HG02970 (cell line): ENCODE measurements around the gene FOXR1.
"Not testable (repeated sequence)": the region's sequence is repeated elsewhere in the genome, so short reads cannot be mapped to it uniquely, and the experiment has no call there.

Experiments used
- ATAC-seq: cut with Tn5 transposase; IDR thresholded peaks from one replicate; pipeline ENCODE4 v1.9.1; 2021; ENCODE audit warnings: mild to moderate bottlenecking, moderate library complexity, moderate number of reproducible peaks; ENCODE audit not compliant: unreplicated experiment, low FRiP score

The FOXR1 gene

DNA sequence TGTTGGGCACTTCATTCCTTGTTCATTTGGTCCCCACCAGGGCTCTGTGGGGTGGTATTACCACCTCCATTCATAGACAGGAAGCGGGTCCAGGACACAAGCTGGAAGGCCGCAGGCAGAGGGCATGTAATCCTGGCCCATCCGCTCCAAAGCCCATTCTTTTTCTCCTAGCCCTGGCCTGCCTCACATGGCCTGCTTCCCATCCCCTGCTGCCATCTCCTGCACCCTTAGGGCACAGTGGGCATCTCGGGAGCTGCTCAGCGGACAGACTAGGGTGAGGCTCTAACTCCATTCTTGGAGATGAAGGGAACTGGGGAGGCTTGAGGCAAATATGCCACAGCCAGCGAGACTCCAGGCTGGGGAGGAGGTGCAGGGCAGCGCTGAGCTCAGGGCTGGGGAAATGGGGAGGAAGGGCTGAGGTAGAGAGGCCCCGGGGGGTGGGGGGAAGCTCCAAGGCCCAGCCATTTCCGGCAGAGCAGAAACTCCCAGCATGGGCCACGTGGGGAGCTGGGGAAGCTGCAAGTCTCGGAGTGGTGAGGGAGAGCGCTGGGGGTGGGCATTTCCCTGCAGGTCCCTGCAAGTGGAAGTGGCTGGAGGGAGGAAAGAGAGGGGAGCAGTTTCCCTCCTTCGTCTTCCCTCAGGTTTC is 31.5 kb upstream of the FOXR1 start:
- ATAC-seq: no peak

DNA sequence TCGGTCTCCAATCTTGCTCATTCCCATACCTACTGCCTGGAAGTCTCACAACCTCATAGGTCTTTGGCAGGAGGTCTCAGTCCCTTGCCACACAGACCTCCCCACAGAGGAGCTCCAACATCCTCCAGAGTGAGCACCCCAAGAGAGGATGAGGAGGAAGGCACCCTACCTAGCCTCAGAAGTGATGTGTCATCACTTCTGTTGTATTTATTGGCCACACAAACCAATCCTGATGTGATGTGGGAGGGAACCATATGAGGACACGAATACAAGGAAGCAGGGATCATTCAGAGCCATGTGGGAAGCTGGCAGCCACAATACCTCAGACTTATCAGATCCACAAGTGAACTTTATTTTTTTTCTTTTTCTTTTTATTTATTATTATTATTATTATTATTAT is 24.5 kb upstream of the FOXR1 start:
- ATAC-seq: no peak

DNA sequence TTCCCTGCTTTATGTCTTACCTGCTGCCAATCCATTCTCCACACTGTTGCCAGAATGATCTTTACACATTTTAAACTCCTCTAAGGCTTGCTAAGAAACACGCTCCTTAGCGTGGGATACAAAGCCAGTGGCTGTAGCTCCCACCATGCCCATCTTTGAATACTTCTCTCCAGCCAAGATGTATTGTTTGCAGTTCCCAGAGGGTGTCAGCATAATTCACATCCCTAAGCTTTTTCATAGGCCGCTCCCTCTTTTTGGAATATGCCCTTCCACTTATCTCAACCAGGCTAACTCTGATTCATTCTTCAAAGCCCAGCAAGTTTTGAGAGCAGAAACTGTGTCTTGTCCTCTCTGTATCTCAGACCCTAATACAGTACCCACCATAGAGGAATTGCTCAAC is 23.6 kb upstream of the FOXR1 start:
- ATAC-seq: no peak

DNA sequence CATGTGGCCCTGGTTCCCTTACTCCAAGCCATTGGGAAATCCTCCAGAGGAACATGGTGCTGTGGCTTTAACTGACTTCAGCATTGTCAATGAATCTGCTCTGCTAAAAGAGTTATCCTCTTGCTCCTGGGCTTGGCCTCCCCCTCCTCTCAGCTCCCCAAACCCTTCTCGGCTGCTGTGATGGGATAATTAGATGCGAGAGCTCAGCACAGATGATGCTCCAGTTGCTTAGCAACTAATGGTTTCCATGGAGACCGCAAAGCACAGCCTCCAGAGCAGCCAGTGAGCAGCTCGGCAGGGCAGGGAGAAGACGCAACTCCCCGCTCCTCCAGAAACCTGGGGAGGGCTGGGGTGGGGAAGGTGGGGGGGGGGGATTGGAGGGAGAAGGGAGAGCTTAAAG is 18.3 kb upstream of the FOXR1 start:
- no peak for ATAC-seq

DNA sequence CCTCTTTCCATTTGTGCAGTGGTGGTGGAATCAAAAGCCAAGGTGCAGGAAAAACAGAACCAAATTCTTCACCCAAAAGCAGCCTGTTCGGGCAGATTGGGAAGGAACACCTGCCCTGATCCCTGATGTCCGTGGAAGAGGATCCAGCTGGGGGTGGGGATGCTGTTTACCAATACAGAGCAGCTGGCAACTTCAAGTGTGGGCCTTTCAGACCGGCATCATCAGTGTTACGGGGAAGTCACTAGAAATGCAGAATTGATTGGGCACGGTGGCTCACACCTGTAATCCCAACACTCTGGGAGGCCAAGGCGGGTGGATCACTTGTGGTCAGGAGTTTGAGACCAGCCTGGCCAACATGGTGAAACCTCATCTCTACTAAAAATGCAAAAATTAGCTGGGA is 17.6 kb upstream of the FOXR1 start:
- ATAC-seq: not testable (repeated sequence)

DNA sequence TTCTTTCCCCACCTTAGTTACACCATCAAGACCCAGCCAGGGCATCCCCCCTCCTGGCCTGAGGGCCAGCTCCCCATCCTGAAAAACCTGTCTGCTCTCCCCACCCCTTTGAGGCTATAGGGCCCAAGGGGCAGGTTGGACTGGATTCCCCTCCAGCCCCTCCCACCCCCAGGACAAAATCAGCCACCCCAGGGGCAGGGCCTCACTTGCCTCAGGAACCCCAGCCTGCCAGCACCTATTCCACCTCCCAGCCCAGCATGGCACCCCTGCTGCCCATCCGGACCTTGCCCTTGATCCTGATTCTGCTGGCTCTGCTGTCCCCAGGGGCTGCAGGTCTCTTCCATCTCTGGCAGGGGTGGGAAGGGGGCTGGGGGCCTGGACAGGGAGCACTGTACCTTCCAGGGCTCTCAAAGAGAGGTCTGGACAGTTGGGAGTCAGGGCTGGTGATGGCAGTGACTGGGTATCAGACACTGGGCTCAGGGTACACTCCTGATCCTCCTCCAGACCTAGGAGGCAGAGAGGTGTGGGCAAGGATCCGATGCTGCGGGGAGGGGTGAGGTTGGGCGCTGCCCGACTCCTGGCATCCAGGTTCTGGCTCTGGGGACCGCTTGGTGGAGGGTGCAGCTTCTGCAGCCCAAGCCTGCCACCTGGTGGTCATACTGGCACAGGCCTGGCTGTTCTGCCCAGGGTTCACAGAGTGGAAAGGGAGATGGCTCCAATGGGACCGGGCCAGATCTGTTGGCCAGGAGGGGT is 15.3 kb upstream of the FOXR1 start, which contains the start of gene UPK2:
UPK2 (plus strand) TSS at position 205 of the 753 bp plus-strand sequence; CDS start at position 258, 53 bp downstream.
- ATAC-seq: peak; percentile 56

DNA sequence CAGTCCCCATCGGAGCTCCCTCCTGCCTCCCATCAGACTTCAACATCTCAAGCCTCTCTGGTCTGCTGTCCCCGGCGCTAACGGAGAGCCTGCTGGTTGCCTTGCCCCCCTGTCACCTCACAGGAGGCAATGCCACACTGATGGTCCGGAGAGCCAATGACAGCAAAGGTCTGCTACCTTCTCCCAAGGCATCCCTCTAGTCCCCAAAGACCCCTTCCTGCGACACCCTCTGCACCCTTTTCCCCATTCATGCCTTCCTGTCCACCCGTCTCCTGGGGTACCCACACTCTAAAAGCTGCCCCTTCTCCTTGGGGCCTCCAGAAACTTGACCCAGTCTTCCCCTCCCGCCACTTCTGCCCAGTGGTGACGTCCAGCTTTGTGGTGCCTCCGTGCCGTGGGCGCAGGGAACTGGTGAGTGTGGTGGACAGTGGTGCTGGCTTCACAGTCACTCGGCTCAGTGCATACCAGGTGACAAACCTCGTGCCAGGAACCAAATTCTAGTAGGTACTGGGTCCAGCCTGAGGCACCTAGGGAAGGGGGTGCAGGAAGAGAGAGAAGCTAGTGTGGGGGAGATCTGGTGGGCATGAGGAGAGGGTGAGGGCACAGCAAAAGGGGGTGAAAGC is 14.6 kb upstream of the FOXR1 start:
- no peak for ATAC-seq

DNA sequence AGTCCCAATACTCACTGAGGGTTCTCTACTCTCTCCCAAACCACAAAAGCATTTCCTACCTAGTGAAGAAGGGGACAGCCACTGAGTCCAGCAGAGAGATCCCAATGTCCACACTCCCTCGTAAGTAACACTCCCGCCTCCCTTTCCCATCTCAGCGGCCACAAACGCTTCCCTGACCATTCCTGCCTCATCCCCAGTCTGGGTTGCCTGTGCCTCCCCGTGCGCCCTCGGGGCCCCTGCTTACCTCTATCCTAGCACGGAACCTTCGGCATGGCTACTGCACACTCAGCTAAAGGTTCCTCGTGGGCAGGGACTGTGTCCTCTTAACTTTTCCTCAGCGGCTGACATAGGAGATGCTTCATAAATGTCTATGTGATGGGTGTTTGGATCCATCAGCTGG is 14.0 kb upstream of the FOXR1 start:
- ATAC-seq: no peak

DNA sequence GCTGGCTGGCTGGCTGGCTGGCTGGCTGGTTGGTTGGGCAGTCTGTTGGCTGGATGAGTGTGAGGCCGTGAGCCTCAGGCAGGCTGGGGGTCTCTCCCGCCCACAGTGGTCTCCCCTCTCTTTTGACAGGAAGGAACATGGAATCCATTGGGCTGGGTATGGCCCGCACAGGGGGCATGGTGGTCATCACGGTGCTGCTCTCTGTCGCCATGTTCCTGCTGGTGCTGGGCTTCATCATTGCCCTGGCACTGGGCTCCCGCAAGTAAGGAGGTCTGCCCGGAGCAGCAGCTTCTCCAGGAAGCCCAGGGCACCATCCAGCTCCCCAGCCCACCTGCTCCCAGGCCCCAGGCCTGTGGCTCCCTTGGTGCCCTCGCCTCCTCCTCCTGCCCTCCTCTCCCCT is 13.6 kb upstream of the FOXR1 start:
- no peak for ATAC-seq

DNA sequence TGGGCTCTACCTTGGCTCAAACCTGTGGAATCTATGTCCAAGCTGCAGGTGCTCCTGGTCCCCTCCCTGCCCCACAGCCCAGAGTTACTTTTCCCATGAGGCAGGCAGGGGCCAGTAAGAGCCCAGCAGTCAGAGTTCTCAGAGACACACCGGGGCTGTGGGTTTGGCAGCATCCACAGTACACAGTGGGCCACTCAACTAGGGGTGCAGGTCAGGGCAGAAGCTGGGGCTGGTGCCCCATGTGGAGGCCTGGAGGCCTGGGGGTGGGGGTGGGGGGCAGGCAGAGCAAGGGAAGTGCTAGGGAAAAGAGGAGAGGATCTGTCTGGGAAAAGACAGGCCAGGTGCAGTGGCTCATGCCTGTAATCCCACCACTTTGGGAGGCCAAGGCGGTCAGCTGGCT is 13.0 kb upstream of the FOXR1 start:
- no peak for ATAC-seq

DNA sequence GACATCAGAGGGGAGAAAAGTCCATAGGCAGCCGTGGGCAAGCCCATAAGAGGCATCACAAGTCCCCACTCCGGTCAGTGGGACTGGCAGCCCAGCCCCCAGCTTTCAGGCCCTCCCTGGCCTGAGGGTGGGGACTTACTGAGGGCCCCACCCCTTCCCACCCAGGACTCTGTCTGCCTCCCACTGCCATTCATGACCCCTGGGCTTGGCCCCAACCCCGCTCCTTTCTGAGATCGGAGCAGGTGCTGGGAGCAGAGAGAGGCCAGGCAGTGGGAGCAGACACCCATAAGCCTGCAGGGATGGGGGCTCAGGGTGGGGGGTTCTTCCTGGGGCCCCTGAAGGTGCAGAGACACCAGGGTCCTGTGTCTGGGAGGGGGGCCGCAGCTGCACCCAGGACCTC is 10.4 kb upstream of the FOXR1 start:
- ATAC-seq: no peak

DNA sequence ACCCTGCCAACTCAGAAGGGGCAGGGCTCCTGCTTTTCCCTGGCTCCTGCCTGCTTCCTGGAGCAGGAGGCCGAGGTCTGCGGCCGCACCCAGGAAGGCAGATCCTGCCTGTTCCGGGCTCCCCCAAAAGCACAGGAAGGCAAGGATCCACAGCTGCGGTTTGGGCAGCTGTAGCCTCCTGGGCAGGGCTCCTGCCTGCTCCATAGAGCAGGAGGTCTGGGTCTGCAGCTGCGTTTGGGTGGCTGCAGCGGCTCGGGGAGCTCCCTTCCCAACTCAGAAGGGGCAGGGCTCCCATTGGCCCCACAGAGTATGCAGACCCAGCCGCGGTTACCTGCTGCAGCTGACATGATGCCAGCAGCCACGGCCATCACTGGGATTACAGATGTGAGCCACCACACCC is 10.0 kb upstream of the FOXR1 start:
- no peak for ATAC-seq

DNA sequence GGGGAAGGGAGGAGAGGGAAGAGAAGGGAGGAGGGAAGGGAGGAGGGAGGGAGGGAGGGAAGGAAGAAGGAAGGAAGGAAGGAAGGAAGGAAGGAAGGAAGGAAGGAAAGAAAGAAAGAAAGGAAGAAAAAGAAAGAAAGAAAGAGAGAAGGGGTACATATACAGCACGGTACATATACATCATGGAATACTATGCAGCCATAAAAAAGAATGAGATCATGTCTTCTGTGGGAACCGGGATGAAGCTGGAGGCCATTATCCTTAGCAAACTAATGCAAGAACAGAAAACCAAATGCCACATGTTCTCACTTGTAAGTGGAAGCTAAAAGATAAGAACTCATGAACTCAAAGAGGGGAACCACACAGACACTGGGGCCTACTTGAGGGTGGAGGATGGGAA is 2.1 kb upstream of the FOXR1 start:
- ATAC-seq: not testable (repeated sequence)

DNA sequence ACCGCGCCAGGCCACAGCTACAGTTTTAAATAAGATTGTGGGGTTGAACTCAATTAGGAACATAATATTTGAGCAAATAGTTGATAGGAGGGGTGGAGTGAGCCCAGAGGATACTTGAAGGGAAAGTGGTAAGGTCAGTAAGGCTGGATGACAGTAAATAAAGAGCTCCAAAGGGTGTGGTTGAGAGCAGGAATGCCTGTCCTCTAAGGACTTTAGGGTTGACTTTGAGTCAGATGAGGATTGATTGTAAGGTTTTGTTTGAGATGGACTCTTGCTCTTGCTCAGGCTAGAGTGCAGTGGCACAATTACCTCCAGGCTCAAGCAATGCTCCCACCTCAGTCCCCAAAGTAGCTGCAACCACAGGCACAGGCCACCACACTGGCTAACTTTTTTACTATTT is 2.4 kb downstream of the FOXR1 start:
- no peak for ATAC-seq

DNA sequence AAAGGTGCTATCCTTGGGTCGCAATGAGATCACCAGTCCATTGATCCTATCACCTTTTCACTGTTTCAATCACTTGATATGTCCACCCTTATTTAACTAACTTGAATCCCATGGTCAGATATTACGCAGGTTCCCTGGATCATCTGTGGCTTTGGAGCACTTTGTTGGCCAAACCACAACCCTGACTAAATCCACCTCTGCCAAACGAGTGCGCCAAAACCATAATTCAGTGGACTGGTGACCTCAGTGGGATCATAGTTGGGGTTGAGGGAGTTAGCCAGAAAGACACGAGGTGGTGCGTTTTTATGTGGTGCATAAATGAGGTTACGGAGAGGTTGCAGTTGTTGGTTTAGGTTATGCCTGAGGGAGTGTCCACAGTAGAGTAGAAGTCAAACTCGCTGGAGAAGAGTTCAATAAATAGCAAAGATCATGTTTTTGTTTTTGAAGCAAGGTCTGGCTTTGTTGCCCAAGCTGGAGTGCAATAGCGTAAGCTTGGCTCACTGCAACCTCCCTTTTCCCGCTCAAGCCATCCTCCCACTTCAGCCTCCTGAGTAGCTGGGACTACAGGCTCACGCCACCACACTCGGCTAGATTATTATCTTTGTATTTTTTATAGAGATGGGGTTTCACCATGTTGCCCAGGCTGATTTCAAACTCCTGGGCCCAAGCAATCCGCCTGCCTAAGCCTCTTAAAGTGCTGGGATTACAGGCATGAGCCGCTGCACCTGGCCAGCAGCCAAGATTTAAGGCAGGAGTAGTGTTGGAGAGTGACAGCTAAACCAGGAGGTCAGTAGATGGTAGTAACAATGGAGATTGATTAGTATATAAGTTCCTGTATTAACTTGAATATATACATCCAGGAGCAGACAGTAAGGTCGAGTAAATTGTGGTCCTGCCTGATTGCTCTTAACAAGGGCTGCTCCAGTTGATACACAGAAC is 4.5 kb downstream of the FOXR1 start:
- ATAC-seq: no peak

DNA sequence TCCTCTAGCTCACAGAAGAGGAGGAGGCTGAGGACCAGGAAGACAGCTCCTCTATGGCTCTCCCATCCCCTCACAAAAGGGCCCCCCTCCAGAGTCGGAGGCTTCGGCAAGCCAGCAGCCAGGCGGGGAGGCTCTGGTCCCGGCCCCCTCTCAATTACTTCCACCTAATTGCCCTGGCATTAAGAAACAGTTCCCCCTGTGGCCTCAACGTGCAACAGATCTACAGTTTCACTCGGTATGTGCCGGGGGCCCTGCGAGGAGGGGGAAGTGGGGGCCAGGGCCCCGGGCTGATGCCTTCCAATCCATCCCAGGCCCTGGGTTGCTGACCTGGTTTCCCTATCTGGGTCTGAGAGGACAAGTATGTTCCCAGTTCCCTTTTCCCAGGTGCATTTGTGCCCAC is 7.9 kb downstream of the FOXR1 start:
- no peak for ATAC-seq

DNA sequence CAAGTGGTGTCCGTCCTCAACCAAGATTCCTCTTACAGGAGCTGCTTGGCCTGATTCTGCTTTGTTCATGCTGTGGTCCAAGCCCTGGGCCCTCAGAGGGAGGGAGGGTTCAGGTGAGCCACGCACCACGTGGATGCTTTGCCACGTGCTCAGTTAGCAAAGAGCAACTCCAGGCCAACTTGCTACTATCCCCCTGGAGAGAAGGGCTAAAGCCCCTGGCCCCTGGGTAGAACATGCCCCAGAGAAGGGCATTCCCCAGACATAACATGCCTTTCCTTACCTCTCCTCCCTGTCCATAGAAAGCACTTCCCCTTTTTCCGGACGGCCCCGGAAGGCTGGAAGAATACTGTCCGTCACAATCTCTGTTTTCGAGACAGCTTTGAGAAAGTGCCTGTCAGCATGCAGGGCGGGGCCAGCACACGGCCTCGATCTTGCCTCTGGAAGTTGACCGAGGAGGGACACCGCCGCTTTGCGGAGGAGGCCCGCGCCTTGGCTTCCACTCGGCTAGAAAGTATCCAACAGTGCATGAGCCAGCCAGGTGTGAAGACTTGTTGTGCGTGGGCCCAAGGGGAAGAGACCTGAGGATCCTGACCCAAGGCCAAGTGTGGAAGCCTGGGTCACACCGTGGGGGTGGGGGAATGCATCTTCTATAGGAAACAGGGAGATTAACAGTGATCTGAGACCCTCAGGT is 8.8 kb downstream of the FOXR1 start:
- no peak for ATAC-seq

DNA sequence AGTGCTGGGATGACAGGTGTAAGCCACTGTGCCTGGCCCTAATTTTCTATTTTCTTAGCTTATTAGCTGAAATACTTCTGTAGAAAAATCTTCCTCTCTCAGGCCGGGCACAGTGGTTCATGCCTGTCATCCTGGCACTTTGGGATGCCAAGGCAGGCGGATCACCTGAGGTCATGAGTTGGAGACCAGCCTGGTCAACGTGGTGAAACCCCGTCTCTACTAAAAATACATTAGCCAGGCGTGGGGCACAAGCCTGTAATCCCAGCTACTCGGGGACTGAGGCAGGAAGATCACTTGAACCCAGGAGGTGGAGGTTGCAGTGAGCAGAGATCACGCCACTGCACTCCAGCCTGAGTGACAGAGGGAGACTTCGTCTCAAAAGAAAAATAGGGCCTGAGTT is 12.8 kb downstream of the FOXR1 start:
- not testable (repeated sequence) for ATAC-seq

DNA sequence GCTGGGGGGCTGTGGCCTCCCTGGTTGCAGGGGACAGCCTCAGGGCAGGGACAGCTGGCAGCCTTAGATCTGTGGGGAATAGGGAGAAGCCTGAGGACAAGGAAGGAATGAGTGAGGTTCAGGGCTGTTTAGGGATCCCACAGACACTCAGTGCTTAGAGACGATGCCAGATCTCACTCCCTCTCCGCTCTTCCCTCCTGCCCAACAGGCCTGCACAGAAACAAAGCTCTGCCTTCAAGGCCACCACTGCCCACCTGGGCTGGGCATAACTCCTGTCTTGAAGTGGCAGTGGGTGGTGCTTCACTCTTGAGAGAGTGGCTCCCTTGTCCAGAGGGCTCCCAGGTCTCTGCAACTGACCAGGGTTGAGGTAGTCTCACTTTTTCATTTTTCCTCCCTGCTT is 13.3 kb downstream of the FOXR1 start:
- ATAC-seq: no peak

DNA sequence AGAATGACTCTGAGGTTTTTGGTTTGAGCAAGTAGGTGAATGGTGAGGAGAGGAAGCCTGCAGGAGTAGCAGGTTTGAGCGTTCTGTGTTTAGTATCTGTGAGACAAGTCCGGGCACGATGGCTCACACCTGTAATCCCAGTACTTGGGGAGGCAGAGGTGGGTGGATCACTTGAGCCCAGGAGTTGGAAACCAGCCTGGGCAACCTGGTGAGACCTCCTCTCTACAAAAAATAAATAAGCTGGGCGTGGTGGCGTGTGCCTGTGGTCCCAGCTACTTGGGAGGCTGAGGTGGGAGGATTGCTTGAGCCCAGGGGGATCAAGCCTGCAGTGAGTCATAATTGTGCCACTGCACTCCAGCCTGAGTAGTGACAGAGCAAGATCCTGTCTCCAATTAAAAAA is 16.7 kb downstream of the FOXR1 start:
- ATAC-seq: no peak
